HG03378 (cell line): Measurements from ENCODE around the gene GPATCH4.
"Not testable (repeated sequence)": the region's sequence is repeated elsewhere in the genome, so short reads cannot be mapped to it uniquely, and the experiment has no call there.

ENCODE experiments used
- ATAC-seq: cut with Tn5 transposase; IDR thresholded peaks from one replicate; pipeline ENCODE4 v1.9.1; 2021; ENCODE audit warnings: mild to moderate bottlenecking, moderate library complexity; ENCODE audit not compliant: unreplicated experiment

Gene GPATCH4

GRCh38 chr1:156598731-156599432, 2.4 kb downstream of the GPATCH4 start:
- no peak for ATAC-seq

- no peak for ATAC-seq
These were observed 3.2 kb downstream of the GPATCH4 start for GRCh38 chr1:156598125-156598524.

- ATAC-seq, result no peak
These were observed 4.9 kb downstream of the GPATCH4 start for GRCh38 chr1:156596426-156596825.

GRCh38 chr1:156595016-156595415, 6.3 kb downstream of the GPATCH4 start:
- no peak for ATAC-seq

- no peak for ATAC-seq
These were observed 7.1 kb downstream of the GPATCH4 start for GRCh38 chr1:156594190-156594589.

- ATAC-seq, result no peak
These were observed 7.7 kb downstream of the GPATCH4 start for GRCh38 chr1:156593661-156593989.

- ATAC-seq, result no peak
These were observed 8.2 kb downstream of the GPATCH4 start for GRCh38 chr1:156592910-156593660.

- no peak for ATAC-seq
These were observed 8.9 kb downstream of the GPATCH4 start for GRCh38 chr1:156592158-156592909.

GRCh38 chr1:156591432-156592157, 9.7 kb downstream of the GPATCH4 start, which contains the start of gene NAXE:
NAXE (plus strand) TSS chr1:156591776; CDS start chr1:156591805, 29 bp downstream.
- no peak for ATAC-seq

- no peak for ATAC-seq
These were observed 10.2 kb downstream of the GPATCH4 start for GRCh38 chr1:156591181-156591431.

GRCh38 chr1:156590326-156591180, 10.7 kb downstream of the GPATCH4 start:
- ATAC-seq, result no peak

GRCh38 chr1:156589546-156589945, 11.7 kb downstream of the GPATCH4 start:
- ATAC-seq, result no peak

- not testable (repeated sequence) for ATAC-seq
These were observed 13.4 kb downstream of the GPATCH4 start for GRCh38 chr1:156587927-156588326.

GRCh38 chr1:156586892-156587477, 14.3 kb downstream of the GPATCH4 start:
- no peak for ATAC-seq

- ATAC-seq, result no peak
These were observed 15.0 kb downstream of the GPATCH4 start for GRCh38 chr1:156586323-156586722.

GRCh38 chr1:156584813-156585212, 16.5 kb downstream of the GPATCH4 start:
- no peak for ATAC-seq

- ATAC-seq, result no peak
These were observed 17.3 kb downstream of the GPATCH4 start for GRCh38 chr1:156583821-156584622.

- no peak for ATAC-seq
These were observed 18.8 kb downstream of the GPATCH4 start for GRCh38 chr1:156582388-156583017.
